GM21786 (cell line): ENCODE results near the gene YIF1A.

Experiments
- ATAC-seq: cut with Tn5 transposase; IDR thresholded peaks from one replicate; pipeline ENCODE4 v1.9.1; 2021; ENCODE audit not compliant: unreplicated experiment

Gene YIF1A

DNA sequence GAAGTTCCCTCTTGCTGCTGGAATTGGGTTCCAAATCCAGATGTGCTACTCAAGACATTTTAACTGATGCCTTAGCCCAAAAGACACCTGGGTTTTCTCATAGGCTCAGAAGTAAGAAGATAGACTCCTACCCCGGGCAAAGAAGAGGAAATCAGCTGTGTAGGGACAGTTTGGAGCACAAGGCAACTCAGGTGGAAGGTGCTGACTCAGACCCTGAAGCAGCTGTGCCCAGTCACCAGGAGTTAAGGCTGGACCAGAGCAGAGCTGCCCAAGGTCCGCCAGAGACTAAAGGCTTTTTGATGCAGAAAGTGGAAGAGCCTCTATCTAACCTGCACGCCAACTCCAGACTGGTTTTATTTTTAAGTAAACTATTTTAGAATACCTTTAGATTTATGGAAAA, 41.1 kb downstream of the YIF1A start:
- ATAC-seq = no peak

DNA sequence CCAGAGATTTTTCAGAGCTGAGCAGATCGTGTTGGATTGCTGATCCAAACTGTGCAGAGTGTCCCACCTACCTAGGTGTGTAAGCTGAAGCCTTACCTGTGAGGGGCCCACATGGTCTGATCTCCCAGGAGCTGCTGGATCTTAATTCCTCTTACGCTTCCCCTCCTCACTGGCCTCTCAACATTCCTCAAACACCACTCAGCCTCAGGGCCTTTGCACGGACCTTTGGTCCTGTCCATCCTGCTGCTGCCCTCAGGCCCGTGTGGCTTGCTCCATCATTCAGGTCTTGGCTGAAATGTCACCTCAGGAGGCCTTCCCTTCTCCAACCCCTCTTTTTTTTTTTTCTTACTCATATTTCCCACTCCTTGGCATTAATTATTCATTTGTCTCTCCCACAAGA, 41.6 kb downstream of the YIF1A start:
- no peak for ATAC-seq

DNA sequence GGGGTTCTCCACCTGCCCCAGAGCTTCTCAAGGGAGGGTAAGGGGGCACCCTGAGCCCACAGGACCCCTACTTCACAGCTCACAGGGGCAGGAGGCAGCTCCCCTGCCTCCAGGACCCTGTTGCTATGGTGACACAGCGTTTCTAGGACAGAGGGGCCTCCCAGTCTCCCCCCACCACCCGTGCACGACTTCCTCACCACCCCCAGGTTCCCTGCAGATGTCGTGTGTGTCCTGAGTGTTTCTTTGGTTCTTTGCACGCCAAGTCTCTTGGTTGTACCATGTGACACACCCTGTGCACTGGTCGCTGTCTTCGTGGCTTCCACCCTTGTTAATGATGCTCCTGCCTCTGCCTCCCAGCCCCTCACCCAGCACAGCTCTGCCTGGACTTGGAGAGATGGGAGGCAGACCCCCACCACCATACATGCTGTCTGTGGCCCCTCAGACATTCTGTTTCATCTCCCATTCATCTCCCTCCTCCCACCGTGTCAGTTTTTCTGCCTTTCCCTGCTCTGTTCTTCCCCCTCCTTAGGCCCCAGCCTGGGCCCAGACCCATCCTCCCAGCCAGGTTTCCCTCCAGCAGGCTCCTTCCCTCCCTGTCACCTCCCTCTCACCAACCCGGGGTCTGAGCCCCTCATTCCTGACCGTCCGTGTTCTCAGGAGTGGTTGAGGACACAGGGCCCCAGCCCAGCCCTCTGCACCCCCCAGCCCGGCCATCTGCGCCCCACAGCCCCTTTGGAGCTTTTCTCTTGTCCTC, 45.0 kb downstream of the YIF1A start:
- no peak for ATAC-seq

DNA sequence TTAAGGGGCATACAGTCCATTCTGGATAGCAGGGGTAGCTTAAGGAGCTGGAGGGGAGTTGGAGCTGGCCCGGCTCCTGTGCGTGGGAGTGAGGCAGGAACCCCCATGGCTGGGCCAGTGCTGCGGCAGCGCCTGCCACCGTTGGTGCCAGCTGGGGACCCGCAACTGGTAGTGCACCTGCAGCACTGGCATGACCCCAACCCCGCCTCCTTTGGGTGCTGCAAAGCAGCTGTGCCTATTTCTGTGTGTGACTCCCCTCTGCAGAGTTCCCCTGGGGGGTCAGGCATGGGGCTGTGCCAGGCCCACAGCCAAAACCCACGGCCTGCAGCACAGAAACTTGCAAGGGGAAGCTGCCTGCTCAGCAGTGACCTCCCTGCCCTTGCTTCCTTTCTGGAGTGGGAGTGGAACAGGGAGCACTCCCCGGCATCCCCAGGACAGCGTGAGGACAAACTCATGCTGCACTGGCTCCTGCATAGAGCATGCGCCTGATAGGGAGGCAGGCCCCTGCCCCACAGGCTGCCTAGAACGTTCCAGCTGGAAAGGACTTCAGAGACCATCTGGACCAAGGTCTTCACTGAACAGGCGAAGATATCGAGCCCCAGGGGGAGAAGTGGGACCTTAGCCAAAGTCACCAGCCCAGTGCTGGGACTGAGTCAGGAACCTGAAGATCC, 46.7 kb downstream of the YIF1A start:
- no peak for ATAC-seq

DNA sequence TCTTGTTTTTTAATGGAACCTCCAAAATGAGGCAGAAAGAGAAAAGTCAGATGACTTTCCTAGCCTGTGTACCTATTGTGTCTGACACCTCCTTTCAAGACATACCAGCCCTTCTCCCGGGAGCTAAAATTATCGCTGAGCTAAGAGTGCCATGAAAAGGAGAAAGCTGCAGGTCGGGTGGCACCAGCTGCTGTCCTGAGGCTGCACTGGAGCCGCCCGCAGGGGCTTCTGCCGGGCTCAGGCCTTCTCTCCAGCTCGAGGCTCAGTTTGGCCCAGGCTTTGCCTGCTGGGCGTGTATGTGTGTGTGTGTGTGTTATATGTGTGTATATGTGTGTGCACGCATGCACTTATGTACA, 48.2 kb downstream of the YIF1A start:
- no peak for ATAC-seq

DNA sequence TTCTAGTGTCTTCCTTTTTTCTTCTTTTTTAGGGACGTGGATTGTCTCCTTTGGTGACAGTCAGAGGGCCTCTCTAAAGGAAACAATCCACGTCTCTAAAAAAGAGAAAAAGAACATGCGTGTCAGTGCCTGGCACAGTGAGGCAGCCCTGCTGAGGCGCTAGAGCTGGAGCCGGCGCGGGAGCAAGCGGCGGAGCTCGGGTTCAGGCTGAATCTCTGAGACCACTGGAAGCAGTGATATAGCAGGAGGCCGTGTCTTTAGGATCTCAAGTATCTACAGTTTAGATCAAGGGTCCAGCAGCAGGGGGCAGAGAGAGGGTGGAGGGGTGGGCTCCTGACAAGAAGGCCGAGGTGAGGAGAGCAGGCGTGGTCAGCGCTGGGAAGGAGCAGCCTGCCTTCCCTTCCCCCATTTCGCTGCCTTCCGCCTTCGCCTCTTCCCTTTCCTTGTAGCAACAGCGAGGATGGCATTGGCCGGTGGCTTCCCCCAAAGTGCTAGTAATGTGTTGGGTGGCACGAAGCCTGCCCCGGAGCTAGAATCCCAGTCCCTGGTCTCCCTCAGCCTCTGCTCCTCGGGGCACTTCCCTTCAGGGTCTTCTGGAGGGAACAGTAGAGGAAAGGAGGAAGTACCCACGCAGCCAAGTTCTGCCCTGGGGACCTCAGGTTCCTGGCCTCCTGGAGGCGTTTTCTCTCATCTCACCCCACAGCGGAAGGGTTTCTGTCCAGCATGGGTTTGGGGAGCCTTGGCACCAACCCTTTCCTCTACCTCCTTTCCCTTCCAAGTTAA, 48.8 kb downstream of the YIF1A start:
- no peak for ATAC-seq

DNA sequence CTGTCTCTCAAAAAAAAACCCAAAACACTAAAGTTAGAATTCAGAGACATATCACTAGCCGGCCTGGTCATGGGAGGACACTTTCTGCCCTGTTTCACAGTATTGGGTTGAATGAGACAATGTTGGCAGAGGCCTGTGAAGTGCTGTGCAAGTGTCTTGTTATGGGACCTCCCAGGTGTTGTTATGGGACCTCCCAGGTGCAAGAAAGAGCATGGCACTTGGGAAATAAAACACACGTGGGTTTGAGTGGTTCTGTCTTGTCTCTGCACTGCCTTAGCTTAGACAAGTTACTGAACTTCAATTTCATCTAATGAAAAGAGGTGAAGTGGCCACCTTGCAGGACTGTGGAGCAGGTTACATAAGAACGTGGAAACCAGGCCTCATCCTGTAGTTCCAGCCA, 49.4 kb downstream of the YIF1A start:
- ATAC-seq = no peak

DNA sequence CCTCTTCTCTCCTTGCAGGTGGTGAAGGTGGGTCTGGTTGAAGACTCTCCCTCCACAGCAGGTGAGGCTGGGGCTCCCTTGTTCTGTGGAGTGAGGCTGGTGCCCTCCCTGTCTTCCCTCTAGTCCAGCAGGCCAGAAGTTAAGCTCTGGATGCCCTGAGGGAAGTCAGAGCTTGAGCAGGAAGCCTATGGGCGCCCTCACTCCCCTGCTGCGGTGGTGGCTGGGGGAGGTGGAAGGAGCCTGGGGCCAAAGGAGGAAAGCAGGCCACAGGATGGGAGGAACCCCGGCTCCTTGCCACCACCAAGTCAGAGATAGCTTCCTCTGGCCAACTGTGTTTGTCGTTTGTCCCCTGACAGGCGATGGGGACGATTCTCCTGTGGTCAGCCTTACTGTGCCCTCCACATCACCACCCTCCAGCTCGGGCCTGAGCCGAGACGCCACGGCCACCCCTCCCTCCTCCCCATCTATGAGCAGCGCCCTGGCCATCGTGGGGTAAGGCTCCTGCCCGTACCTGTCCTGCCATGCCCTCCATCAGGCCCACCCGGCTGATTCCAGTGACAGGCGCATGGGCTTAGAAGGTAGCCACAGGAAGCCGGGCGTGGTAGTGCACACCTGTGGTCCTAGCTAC, 50.0 kb downstream of the YIF1A start:
- ATAC-seq = no peak

DNA sequence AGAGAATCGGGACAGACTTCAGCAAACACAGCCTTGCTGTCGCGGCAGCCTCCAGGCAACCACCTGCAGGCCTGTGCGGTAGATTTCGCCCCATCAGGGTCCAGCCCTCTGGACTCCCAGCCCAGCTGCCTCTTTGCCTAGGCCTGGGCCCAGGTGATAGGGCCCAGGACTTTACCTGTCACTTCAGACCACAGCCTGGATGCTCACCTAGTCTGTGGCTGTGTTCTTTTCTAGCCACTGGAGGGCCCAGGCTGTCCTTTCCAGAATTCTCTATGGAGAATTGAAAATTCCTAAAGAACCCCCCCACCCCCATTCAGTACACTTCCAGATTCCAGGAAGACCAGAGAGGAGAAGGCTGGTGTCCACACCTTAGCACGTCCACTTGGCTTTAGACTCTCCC, 51.1 kb downstream of the YIF1A start:
- ATAC-seq = no peak

DNA sequence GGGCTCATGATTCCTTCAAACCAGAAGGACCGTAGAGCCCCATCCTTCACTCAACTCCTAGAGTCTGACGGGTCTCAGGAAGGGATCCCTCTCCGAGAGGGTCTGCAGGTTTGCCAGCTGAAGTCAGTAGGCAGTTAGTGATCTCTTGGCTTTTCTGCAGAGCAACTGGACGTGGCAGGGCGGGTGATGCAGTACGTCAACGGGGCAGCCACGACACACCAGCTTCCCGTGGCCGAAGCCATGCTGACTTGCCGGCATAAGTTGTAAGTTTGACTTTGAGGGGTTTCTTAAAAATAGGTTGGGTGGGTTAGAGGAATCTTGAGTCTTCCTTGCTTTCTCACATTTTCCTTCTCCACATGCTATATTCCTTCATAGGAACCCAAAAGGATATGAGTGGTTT, 53.8 kb downstream of the YIF1A start:
- no peak for ATAC-seq
